Fibroblast of skin of left quadriceps (primary cell): ENCODE results near the gene RAB3IL1.
A peak's percentile ranks its signal among the peaks of the same experiment; 100 is the strongest.
"Not testable (repeated sequence)": the region's sequence is repeated elsewhere in the genome, so short reads cannot be mapped to it uniquely, and the experiment has no call there.

Experiments used
- DNase-seq, 2 experiments: peaks; one replicate each; pipeline ENCODE4 v3.0.0-alpha.2; 2013; ENCODE audit warnings: low read depth in 2 of 2

The RAB3IL1 gene, protein sequence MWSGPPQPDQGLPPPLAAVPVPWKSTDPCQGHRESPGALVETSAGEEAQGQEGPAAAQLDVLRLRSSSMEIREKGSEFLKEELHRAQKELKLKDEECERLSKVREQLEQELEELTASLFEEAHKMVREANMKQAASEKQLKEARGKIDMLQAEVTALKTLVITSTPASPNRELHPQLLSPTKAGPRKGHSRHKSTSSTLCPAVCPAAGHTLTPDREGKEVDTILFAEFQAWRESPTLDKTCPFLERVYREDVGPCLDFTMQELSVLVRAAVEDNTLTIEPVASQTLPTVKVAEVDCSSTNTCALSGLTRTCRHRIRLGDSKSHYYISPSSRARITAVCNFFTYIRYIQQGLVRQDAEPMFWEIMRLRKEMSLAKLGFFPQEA

DNA sequence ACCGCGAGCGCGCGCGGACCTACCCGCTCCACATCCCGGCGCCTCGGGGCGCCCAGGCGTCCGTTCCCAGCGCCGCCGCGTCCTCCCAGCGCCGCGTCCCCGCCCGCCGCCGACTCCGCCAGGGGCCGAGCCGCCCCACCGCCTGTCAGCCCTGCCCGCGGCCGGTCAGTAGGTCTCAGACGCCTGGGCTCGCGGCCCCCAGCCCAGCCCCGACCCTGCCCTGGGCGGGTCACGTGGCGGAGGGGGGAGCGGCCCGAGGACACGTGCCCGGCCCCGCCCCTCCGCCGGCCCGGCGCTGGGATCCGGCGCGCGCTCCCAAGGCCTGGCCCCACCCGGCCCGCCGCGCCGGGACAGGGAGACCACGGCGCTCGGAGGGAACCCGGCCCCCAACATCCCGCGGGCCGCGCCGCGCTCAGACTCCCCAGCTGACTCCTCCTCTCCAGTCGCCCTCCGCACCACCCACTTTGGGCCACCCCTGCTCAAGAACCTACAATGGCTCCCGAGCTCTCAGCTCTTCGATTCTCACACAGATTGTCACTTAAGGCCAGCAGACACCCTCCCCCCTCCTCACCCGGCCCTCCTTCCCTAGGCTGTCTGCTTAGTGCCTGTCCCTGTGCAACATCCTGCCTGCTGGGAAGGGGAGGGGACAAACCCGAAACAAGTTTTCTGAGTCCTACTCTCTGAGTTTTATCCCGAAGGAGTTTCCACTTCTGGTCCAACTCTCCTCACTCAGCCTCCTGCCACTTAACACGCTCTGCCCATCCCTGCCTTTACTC, at the start of gene RAB3IL1:
Gene RAB3IL1 (minus strand): TSS at position 233 of the 776 bp plus-strand sequence. CDS start 199 bp downstream, at position 34.
- DNase-seq = no peak

DNA sequence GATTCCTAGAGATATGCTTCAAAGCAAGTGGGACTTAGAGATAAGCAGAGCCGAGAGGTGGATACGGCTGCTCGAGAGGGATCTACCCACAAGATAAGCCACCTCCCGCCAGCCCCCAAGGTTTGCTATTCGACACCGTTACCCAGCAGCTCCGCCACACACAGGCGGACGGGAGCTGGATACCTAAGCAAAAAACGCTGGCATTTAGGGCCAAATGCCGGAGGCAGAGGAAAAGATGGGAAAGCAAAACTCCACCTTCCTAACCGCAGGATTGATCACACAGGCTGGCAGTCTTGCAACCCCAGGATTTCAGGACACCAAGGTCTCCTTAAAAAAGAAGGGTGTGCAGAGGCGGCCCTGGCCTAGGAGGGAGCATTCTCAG, 49.4 kb upstream of the RAB3IL1 start:
- DNase-seq = no peak

DNA sequence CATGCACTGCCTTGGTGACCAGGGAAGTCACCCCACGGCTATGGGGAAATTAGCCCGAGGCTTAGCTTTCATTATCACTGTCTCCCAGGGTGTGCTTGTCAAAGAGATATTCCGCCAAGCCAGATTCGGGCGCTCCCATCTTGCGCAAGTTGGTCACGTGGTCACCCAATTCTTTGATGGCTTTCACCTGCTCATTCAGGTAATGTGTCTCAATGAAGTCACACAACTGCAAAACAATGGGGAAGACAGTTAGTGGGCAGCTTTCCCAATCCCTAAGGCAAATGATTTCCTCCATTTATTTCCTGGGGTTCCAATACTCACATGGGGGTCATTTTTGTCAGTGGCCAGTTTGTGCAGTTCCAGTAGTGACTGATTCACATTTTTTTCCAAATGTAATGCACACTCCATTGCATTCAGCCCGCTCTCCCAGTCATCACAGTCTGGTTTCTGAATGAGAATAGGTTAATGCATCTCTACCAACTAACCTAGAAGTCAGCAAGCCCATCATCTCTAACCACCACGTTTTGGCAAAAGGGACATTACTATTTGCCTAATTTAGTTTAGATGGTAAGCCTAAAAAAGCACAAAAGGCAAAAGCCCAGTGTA, 47.4 kb upstream of the RAB3IL1 start:
- DNase-seq = not testable (repeated sequence)

DNA sequence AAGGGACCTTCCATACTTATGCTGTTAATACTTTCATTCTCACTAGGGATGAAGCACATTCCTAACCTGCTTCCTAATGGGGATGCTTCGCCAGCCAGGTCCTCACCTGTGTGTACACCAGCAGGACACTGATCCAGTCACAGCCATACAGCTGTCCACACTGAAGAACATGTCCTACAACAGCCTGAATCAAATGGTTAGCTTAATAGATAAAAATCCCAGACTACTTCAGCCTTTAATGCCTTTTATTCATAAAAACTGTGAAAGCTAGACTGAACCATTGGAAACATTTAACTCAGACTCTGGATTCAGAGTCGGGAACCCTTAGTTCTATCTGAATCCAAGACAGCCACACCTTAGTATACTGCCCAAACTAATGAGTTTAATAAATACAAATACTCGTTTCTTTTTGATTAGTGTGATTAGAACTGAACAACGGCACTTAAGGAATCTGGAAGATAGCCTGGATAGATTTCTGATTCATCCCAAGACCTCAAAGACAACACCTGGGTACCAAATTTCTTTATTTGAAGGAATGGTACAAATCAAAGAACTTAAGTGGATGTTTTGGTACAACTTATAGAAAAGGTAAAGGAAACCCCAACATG, 46.8 kb upstream of the RAB3IL1 start:
- DNase-seq = no peak

DNA sequence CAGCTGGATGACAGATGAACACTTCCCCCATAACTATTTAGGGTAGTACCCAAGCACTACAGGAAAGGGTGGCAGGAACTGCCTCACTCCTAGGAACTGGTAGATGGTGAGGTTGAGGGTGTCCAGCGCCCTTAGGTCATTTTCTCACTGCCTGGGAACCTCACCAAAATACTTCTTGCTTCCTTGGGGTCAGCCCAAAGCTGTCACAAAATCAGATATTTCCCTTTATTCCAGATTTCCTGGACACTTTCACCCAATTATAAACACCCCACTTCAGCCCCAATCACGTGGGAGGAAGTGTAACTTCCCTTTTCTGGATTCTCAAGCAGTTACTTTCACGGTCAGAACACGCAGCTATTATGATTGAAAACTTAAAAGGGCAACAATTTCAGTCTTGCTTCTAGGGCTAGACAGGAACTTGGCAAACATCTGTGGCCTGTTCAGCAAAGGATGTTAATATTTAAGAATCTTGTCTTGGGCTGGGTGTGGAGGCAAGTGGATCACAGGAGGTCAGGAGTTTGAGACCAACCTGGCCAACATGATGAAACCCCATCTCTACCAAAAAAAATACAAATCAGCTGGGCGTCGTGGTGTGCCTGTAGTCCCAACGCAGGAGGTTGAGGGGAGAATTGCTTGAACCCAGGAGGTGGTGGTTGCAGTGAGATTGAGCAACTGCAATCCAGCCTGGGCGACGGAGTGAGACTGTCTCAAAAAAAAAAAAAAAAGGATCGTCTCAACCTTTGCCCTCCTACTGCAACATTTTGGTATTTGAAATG, 46.1 kb upstream of the RAB3IL1 start:
- DNase-seq = no peak

DNA sequence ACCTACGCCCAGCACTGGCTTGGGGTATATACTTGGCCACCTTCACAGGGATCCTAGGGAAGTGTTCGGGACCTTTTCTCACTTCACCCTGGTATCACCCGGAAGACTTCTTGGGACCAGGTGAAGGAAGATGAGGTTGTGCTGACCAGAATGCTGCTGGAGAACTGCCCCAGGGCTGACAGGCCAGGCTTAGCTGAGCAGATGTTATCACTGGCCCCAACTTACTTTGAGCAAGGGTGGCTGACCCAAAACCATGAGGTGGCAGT, 45.6 kb upstream of the RAB3IL1 start:
- DNase-seq = no peak

DNA sequence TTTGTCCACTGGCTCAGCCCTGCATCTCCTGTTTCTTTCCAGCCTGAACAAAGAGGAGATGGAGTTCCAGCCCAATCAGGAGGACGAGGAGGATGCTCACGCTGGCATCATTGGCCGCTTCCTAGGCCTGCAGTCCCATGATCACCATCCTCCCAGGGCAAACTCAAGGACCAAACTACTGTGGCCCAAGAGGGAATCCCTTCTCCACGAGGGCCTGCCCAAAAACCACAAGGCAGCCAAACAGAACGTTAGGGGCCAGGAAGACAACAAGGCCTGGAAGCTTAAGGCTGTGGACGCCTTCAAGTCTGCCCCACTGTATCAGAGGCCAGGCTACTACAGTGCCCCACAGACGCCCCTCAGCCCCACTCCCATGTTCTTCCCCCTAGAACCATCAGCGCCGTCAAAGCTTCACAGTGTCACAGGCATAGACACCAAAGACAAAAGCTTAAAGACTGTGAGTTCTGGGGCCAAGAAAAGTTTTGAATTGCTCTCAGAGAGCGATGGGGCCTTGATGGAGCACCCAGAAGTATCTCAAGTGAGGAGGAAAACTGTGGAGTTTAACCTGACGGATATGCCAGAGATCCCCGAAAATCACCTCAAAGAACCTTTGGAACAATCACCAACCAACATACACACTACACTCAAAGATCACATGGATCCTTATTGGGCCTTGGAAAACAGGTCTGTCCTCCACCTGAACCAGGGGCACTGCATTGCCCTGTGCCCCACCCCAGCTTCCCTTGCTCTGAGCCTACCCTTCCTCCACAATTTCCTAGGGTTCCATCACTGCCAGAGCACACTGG, 45.0 kb upstream of the RAB3IL1 start:
- no peak for DNase-seq

DNA sequence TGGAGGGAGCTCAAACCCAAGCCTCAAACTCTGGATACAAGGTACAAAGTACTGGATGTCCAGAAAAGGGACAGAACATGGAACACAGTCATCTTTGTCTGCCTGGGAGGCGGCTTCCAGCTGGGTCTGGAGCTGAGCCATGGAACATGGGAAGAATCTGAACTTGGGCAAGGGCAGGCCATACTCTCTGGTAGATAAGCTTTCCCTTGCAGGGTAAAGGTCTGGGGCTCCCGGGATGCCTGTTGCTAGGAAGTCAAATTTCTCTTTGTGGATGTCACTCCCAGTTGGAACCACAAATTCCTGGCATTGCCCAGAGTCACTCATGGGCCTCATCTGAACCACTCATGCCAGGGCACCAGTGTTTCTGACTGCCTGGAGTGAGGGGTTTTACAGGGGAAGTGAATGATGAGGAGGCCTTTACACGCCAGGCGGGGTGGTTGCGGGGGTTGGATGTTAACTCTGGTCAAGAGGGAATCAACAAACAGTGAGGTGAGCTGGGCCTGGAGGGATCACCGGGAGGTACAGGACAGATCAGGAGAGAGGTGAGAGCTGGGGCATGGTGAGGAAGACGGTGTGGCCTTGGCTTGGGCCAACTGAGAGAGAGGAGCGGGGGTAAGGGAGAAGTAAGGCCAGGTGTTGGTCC, 44.3 kb upstream of the RAB3IL1 start:
- no peak for DNase-seq

DNA sequence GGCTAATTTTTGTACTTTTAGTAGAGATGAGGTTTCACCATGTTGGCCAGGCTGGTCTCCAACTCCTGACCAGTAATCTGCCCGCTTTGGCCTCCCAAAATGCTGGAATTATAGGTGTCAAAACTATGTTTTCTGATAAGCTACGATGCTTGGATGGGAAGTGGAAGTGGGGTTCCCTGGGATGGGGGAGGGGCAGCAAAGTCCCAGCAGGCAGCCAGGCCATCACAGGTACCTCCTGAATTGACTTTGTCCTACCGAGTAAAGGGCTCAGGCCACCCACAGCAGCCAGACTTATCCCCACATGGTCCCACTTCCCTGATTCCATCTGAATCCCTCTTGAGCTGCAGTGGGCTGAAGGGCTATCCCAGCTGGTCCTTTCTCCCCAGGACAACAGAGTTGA, 43.2 kb upstream of the RAB3IL1 start:
- DNase-seq = no peak

DNA sequence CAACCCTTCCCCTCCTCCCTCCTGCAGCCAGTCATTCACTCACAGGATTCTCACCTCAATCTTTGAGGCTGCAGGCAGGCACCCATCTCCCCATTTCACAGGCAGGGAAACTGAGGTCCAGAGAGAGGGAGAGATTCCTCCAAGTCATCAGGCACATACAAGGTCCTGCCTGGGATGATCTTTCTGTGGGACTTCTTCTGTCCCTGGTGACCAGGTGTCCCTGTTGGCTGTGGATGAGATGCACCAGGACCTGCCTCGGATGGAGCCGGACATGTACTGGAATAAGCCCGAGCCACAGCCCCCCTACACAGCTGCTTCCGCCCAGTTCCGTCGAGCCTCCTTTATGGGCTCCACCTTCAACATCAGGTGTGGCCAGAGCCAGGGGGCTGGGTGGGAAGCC, 42.3 kb upstream of the RAB3IL1 start:
- DNase-seq = no peak

DNA sequence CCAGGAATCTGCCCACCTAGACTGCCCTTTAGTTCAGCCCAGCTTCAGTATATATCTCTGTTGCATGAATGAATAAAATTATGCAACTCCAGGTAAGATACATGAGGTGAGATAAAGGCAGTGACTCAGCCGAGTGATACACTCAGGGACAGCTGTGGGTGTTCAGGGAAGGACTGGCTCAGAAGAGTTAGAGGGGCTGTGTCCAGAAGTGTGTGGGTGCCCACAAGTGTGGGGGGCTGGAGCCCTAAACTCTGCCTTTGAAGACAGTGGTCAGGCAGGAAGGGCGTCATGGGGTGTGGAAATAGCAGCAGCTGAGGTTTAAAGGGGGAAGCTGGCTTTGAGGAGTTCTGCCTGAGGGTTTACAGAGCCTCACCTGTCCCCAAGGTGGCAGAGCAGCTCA, 41.7 kb upstream of the RAB3IL1 start:
- DNase-seq = no peak

DNA sequence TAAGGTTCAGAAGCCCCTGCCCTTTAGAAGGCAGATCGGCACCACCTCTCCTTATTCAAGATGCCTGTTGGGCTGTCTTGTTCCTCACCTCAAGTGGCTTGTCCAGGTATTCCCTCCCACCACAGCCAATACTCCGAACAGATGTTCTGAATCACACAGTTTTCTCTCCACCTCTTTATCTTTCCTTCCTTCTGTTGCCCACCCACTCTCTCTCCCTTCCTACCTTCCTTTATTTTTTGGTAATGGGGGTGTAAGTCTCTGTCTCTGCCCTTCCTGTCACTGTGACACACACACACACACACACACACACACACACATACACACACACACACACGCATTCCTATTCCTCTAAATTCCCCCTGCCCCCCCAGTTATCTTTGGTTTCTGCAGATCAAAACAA, 41.2 kb upstream of the RAB3IL1 start:
- no peak for DNase-seq

DNA sequence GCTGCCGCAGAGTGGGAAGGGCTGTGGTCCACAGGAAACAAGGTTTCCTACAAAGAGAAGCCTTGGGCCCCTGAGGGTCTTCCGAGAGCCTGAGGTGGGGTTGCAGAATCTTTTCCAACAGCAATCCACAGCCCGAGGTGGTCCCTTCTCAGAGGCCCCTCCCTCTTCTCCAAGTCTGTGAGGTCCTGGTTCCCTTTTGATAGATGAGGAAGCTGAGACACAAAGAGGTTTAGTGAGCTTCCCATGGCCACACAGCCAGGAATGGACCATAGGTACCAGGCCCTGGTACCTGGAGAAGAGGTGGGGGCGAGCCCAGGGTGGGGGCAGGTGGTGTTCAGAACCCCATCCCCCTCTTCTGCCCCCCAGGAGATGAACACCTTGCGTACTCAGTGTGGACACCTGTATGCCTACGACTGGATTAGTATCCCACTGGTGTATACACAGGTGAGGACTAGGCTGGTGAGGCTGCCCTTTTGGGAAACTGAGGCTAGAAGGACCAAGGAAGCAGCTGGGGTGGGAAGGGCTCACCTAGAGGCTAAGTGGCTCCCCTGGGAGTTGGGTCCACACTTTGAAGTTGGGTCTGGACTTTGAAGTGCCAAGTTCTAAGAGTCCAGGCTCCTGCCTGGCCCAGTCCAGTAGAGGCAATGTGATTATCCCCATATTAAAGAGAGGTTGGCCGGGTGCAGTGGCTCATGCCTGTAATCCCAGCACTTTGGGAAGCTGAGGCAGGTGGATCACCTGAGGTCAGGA, 39.8 kb upstream of the RAB3IL1 start:
- DNase-seq = no peak

DNA sequence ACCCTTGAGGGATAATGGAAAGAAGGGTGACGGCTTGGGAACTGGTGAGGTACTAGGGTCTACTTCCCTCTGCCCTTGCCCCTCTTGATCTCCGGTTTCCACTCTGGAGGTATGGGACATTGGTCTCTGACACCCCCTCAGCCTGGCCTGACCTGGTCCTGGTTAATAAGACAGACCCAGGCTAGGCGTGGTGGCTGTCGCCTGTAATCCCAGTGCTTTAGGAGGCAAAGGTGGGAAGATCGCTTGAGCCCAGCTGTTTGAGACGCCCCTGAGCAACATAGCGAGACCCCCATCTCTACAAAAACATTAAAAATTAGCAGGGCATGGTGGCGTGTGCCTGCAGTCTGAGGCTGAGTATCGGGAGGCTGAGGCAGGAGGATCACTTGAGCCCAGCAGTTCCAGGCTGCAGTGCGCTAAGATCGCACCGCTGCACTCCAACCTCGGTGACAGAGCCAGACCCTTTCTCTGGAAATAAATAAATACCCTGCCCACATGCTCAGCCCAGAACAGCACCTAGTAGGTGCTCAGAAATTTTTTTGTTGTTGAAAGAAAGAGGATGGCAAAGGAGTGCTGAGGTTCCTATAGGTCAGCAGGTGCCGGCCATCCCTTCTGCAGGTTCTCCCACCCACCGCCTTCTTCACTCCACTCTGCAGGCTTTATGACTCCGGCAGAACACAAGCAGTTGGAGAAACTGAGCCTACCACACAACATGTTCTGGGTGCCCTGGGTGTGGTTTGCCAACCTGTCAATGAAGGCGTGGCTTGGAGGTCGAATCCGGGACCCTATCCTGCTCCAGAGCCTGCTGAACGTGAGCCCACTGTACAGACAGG, 39.0 kb upstream of the RAB3IL1 start:
- no peak for DNase-seq

DNA sequence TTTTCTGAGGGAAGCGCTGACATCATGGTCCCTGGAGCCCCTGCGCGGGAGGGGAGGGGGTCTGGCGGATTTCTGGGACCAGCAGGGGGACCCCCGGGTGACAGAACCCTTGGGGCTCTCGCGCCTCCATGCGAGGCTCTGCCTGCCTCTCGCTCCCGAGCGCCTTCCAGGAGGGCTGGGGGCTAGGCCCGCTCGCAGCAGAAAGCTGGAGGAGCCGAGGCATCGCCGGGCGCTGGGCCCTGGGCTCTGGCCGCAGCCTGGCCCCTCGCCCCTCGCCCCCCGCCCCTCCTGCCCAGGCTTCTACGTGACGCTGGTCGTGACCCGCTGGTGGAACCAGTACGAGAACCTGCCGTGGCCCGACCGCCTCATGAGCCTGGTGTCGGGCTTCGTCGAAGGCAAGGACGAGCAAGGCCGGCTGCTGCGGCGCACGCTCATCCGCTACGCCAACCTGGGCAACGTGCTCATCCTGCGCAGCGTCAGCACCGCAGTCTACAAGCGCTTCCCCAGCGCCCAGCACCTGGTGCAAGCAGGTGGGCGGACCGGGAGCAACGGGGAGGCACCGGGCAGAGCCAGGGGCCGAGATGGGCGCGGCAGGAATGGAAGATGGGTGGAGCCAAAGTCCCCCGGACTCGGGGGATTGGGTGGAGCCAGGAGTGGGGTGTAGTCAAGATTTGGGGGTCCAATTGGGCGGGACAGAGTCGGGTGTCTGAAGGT, 38.2 kb upstream of the RAB3IL1 start:
- DNase-seq = no peak

DNA sequence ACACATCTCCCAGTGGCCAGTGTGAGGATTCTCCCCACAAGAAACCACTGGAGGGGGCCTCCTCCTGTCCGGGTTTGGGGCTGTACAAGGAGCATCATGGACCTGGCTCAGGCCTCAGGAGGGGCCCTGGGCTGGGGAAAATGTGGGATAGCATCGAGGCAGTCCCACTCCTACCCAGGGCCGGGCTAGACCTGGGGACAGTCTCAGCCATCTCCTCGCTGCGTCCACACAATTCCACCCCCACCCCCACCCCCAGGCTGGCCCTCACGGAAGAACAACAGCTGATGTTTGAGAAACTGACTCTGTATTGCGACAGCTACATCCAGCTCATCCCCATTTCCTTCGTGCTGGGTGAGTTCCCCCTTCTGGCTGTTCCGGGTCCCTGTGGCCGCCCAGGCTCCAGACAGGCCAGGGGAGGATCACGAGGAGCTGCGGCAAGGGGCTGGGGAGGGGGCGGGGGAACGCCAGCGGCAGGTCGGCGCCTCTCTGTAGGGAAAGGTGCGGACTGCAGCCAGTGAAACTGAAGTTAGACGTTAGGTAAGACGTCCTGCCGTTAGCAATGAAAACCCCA, 37.6 kb upstream of the RAB3IL1 start:
- peak in 1 of 2 experiments; percentile 62 for DNase-seq

DNA sequence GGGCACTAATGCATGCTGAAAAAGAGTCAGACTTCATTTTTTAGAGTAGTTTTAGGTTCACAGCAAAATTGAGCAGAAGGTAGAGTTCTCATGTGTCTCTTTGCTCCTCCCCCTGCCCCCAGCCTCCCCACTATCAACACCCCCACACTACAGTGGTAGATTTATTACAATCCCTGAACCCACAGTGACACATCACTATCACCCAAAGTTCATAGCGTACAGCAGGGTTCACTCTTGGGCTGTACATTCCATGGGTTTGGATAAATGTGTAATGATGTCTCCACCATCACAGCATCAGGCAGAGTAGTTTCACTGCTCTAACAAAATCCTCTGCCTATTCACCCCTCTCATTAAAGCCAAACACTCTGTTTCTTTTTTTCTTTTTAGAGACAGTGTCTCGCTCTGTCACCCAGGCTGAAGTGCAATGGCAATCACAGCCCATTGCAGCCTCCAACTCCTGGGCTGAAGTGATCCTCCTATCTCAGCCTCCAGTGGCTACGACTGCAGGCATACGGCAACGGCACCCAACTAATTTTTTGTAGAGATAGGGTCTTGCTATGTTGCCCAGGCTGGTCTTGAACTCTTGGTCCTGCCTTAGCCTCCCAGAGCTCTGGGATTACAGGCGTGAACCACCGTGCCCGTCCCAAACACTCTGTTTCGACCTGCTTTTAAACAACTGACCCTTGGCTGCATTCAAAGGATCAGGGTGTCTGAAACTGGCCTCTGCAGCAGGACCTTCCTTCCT, 36.9 kb upstream of the RAB3IL1 start:
- DNase-seq = no peak
